Osteoblast (primary cell): ENCODE measurements around the gene TENT5A. TPM values are rescaled to one million over a fixed set of nuclear protein-coding genes. Genes with fewer than 3 reads are reported as not detected.

Source experiments
- DNase-seq: peaks from one replicate; pipeline ENCODE4 v3.0.0; 2011; ENCODE audit warnings: low spot score, mixed read lengths; ENCODE audit not compliant: insufficient read length; ENCODE audit errors: missing footprints
- H2AFZ ChIP-seq: 2 replicates; pipeline ENCODE4 v1.6.0; 2011; ENCODE audit warnings: mild to moderate bottlenecking, low read length
- H3K27ac ChIP-seq: 2 replicates; pipeline ENCODE4 v1.5.1; 2011; ENCODE audit warnings: mild to moderate bottlenecking, low read depth, low read length, moderate library complexity
- H3K27me3 ChIP-seq: 2 replicates; pipeline ENCODE4 v1.6.0; 2012; ENCODE audit warnings: mild to moderate bottlenecking, control low read depth, inconsistent platforms, low read length, moderate library complexity; ENCODE audit not compliant: insufficient read depth
- H3K36me3 ChIP-seq: 2 replicates; pipeline ENCODE4 v1.5.1; 2011; ENCODE audit warnings: mild to moderate bottlenecking, low read length, control low read depth, moderate library complexity; ENCODE audit not compliant: insufficient read depth
- H3K4me1 ChIP-seq: 2 replicates; pipeline ENCODE4 v1.5.1; 2011; ENCODE audit warnings: mild to moderate bottlenecking, low read length, control low read depth, moderate library complexity; ENCODE audit not compliant: insufficient read depth
- H3K4me2 ChIP-seq: 2 replicates; pipeline ENCODE4 v1.6.0; 2011; ENCODE audit warnings: mild to moderate bottlenecking, low read length; ENCODE audit not compliant: insufficient read depth
- H3K4me3 ChIP-seq: fragments of 200-600 bp; sonication (generic); 3 replicates; pipeline ENCODE4 v1.5.1; 2012; ENCODE audit warnings: mild to moderate bottlenecking, low read length, inconsistent platforms; ENCODE audit not compliant: insufficient read depth
- H3K79me2 ChIP-seq: 2 replicates; pipeline ENCODE4 v1.6.0; 2012; ENCODE audit warnings: mild to moderate bottlenecking, low read length, control low read depth, inconsistent platforms; ENCODE audit not compliant: insufficient read depth
- H3K9me3 ChIP-seq: 2 replicates; pipeline ENCODE4 v1.5.1; 2011; ENCODE audit warnings: low read depth, low read length, control low read depth
- H4K20me1 ChIP-seq: 2 replicates; pipeline ENCODE4 v1.6.0; 2012; ENCODE audit warnings: mild to moderate bottlenecking, low read length, control low read depth; ENCODE audit not compliant: insufficient read depth
- total RNA-seq: library from RNA; depleted of rRNA; stranded (reverse); fragments of >200 nt; gene quantifications from 2 replicates; pipeline ENCODE4 v1.2.3, GENCODE V29; 2012
- TF ChIP-seq, protein P1 (sequence below): IDR thresholded peaks from 2 replicates; pipeline ENCODE4 v1.5.1; 2011; ENCODE audit warnings: mild to moderate bottlenecking, low read depth, low read length, moderate library complexity; ENCODE audit errors: extremely low read depth

Gene TENT5A
- total RNA-seq, 1 donor, result 82.9 TPM

GRCh38 chr6:81752921-81753710 lies 635 bp upstream of the TENT5A start:
- Histone ChIP-seq H3K79me2 (peaks cover 43% of the 10 kb centered on the region), H3K9me3 (no peaks in the 10 kb centered on the region), H3K4me3 (peak overlapping the region; percentile 91), H4K20me1 (peaks cover 29% of the 10 kb centered on the region), H3K4me1 (peaks cover 17% of the 10 kb centered on the region), H2AFZ (peak overlapping the region; percentile 85), H3K27ac (peak overlapping the region; percentile 98), H3K27me3 (no peaks in the 10 kb centered on the region), H3K36me3 (peaks cover 13% of the 10 kb centered on the region), H3K4me2 (peak overlapping the region; percentile 93)
- peak; percentile 98 for DNase-seq
- TF ChIP-seq, protein P1, sequence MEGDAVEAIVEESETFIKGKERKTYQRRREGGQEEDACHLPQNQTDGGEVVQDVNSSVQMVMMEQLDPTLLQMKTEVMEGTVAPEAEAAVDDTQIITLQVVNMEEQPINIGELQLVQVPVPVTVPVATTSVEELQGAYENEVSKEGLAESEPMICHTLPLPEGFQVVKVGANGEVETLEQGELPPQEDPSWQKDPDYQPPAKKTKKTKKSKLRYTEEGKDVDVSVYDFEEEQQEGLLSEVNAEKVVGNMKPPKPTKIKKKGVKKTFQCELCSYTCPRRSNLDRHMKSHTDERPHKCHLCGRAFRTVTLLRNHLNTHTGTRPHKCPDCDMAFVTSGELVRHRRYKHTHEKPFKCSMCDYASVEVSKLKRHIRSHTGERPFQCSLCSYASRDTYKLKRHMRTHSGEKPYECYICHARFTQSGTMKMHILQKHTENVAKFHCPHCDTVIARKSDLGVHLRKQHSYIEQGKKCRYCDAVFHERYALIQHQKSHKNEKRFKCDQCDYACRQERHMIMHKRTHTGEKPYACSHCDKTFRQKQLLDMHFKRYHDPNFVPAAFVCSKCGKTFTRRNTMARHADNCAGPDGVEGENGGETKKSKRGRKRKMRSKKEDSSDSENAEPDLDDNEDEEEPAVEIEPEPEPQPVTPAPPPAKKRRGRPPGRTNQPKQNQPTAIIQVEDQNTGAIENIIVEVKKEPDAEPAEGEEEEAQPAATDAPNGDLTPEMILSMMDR, result no peak

- Histone ChIP-seq H3K27ac (peak overlapping the region; percentile 98), H3K4me3 (peak overlapping the region; percentile 91), H2AFZ (peak overlapping the region; percentile 83), H3K4me2 (peak overlapping the region; percentile 89), H3K4me1 (peaks cover 17% of the 10 kb centered on the region), H3K27me3 (no peaks in the 10 kb centered on the region), H4K20me1 (peaks cover 37% of the 10 kb centered on the region), H3K79me2 (peaks cover 57% of the 10 kb centered on the region), H3K36me3 (peaks cover 26% of the 10 kb centered on the region), H3K9me3 (no peaks in the 10 kb centered on the region)
- TF ChIP-seq, protein P1, result no peak
- no peak for DNase-seq
Measured at GRCh38 chr6:81751388-81752083, 945 bp downstream of the TENT5A start.

GRCh38 chr6:81750681-81751387 lies 1.6 kb downstream of the TENT5A start:
- no peaks in the 10 kb centered on the region for H3K9me3 ChIP-seq
- H3K27ac ChIP-seq, result peak overlapping the region; percentile 98
- no peak overlapping the region for H2AFZ ChIP-seq
- peaks cover 41% of the 10 kb centered on the region for H4K20me1 ChIP-seq
- TF ChIP-seq, protein P1, result no peak
- H3K4me2 ChIP-seq, result peak overlapping the region; percentile 89
- peak overlapping the region; percentile 91 for H3K4me3 ChIP-seq
- peak; percentile 78 for DNase-seq
- H3K27me3 ChIP-seq, result no peaks in the 10 kb centered on the region
- H3K4me1 ChIP-seq, result peaks cover 19% of the 10 kb centered on the region
- H3K79me2 ChIP-seq, result peaks cover 62% of the 10 kb centered on the region
- peaks cover 33% of the 10 kb centered on the region for H3K36me3 ChIP-seq
